Stimulated activated CD8-positive, alpha-beta memory T cell treated with anti-CD3 and anti-CD28 coated beads, Interleukin-2, amount 100 ng/mL, for 48 hours (primary cell): ENCODE measurements around the gene PDE6D.

Source experiments
- DNase-seq, 2 donors: peaks; one replicate each; pipeline ENCODE4 v3.0.0-alpha.2; 2020; ENCODE audit warnings: low read depth in 2 of 2

PDE6D gene

DNA sequence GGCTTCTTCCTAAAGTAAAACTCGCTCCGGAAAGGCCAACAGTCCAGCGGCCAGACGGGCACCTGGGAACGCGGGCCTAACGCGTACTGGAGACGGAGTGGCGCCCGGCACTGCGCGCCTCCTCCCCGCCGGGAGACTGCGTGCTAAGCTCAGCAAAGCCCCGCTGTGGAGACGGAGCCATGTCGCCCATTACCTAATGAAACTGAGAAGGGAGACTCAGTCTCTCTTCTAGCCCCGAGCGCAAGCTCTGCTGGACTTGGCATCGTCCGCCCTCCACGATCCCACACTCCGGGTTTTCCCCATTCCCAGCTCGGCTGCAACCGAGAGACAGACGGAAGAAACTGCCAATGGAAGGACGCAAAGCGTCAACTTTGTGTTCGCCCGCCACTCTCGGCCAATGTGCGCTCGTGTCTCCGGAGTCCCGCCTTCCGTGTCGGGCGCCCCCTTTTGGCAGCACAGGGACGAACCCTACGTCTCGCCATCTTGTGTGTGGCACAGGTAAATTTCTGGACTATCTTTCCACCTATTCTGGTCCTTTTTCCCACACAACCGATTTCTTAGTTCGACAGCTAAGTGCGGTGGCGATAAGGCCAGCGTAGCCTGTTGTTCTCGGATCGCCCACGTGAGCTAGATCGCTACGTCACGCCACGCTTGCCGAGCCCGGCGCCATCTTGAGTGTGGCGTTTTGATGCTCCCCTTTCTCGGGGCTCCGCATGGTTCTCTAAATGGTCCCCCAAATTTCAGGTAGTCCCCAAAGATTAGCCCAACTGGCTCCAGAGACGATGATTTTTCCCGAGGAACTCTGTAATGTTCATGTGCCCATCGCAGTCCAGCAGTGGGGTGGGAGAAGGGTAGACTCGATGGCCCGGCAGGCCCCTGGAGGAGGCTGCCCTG, 74.1 kb downstream of the PDE6D start:
- peak; percentile 92 to 95 for DNase-seq

DNA sequence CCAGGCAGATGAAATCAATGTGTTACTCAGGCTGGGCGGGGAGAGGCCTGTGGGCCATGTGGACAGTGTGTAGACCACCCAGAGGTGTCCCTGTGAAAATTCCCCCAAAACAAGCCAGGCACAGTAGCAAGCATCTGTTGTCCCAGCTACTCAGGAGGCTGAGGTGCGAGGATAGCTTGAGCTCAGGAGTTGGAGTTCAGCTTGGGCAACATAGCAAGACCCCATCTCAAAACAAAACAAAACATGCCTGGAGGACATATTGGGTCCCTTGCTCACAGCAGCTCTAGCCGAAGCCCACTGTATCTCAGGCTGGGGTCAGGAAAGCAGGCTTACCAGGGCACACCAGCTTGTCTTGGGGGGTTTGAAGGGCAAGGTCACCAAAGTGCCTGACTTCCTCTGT, 77.1 kb downstream of the PDE6D start:
- no peak for DNase-seq

- no peak for DNase-seq
These were observed 79.4 kb downstream of the PDE6D start for GRCh38 chr2:231701456-231702373.

GRCh38 chr2:231699006-231699405, 82.1 kb downstream of the PDE6D start:
- no peak for DNase-seq

DNA sequence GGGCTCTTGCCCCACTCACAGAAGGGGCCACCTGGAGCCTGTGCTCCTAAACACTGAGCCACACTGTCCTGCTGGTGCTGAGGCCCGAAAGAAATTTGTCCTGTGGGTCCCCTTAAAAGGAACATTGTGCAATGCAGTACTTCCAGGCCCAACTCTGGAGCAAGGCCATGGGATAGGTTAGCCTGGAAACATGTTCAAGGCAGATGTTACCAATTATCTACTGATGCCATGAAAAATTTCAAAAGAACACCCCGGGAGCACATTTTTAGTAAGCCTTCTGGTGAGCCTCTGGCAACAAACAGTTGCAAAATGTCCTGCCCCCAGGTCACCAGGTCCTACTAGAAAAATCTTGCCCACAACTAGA, 85.1 kb downstream of the PDE6D start:
- no peak for DNase-seq

DNA sequence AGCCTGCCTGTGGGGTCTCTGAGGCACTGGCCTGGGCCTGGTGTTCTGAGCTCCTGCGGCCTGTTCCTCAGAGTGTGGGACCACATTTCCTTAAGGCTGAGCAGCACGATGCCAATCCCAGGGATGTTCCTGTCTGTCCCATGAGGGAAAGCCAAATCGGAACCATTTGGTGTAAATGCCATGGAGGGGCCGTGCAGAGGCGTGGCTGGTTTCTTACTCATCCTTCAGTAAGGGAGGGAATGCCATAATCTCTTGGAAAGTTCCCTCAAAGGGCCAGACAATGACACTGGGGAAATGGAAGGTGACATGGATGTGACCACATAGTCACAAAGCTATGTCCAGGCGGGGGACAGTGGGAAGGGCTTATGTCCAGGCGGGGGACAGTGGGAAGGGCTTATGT, 87.1 kb downstream of the PDE6D start:
- DNase-seq = no peak

DNA sequence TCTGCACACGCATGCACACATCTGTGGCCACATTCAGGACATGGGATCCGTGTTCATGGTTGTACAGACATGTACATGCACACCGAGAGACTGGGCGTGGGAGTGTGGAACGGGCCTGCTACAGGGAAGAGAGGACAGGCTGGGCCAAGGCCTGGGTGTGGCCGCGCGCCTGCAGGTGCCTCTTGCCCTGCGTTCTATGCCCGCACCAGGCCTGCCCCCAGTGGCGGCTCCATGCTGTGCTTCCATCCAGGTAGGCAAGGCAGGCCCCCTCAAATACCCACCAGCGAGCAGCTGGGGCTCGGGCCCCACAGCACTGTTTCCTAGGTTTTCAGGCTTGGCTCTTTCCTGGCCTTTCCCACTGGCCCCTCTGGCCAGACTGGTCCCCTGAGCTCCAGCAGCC, 88.2 kb downstream of the PDE6D start:
- DNase-seq = no peak

DNA sequence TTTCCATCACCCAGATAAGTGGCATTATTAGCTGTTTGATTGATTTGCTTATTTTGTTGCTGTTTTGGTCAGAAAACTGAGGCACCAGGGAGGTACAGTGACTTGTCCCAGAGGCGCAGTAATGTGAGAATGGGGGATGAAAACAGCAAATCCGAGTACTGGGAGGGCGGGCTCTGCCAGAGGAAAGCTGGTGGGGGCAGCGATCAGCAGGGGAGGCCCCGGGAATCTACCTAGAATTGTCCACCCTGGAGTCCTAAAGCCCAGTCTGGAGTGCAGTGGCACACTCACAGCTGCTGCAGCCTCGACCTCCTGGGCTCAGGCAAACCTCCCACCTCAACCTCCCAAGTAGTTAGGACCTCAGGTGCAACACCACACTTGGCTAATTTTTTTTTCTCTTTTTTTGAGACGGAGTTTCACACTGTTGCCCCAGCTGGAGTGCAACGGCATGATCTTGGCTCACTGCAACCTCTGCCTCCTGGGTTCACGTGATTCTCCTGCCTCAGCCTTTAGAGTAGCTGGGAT, 89.8 kb downstream of the PDE6D start:
- DNase-seq = no peak

GRCh38 chr2:231689124-231689893, 91.8 kb downstream of the PDE6D start:
- no peak for DNase-seq

DNA sequence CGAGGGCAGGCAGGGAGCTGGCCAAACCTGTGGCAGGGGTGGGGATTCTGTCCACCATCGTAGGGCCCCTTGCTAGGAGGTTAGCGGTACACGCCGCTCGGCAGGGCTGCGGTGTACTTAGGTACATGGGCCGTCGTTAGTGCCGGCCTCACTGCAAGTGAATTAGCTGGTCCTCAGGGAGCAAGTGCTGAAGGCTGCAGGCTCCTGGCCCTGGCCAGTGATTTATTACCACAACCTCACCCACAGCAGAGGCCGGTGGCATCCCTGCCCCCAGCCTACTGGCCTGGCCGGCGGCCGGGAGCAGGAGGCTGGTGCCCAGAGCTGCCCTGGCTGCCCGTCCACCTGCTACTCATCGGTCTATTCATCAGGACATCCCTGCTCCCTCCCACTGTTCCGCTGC, 92.4 kb downstream of the PDE6D start:
- no peak for DNase-seq

- DNase-seq = no peak
These were observed 93.1 kb downstream of the PDE6D start for GRCh38 chr2:231687961-231688360.

DNA sequence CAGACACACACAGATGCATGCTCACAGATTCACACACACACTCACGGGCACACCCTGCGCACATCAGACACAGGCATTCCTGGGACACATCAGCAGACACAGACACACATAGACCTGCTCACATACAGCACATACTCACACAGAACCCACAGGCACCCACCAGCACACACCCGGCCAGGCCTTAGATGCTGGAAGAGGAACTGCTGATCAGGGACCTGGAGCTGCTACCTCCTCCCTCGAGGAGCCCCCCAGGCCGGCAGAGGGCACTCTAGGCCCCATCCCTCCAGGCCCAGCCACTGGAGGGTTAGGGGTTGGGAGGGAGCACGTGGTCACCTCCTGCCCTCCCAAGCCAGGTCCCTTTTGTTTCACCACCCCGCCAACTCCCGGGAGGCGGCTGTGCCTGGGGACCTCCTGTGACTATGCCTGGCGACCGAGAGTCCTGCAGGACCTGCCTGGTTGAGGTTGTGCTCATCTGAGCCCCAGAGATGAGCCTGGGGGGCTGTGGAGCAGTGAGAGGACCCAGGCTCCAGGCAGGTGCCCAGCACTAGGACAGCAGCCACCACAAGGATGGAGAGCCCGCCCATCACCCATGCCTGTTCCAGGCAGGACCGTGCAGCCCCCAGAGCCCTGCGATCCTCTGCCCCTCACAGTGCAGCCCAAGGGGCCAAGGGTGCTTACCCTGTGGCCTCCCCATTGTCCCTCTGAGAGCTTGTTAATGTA, 93.8 kb downstream of the PDE6D start:
- peak; percentile 57 to 60 for DNase-seq

DNA sequence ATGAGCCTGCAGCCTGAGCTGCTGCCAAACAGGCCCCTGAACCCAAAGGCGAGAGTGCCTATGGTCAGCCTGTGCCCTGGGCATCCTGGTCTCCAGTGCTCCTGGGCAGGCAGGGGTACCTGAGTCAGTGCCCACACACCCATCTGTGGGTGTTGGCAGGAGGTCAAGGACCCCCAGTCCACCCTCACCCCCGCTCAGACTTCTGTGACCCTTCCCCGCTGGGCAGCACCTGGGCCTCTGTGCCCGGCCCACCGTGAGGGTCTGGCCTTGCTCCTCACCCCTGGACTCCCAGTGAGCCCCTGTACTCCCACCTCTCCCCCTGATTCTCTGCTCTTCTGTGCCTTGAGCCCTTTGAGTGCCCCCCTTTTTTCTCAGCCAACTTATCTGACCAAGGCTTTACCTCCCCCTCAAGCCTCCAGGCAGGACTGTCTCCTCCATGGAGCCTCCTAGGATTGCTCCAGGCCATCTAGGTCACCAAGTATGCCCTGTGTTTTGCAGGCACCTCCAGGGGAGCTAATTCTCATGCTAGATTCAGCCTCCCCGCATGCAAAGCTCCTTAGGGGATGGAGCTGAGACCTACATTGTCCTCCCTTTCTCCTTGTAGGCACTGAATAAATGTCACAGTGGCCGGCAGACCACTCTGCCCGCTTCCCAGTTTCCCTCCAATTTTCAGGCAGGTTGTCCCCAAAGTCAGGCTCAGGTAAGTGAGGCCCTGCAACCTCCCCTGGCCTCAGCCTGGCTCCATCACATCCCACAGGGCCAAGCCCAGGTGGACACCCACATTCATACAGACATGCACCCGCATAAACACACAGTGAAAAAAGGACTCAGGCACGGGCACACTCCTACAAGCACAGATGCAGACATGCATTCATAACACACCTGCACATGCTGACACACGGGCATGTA, 94.6 kb downstream of the PDE6D start:
- DNase-seq = no peak

DNA sequence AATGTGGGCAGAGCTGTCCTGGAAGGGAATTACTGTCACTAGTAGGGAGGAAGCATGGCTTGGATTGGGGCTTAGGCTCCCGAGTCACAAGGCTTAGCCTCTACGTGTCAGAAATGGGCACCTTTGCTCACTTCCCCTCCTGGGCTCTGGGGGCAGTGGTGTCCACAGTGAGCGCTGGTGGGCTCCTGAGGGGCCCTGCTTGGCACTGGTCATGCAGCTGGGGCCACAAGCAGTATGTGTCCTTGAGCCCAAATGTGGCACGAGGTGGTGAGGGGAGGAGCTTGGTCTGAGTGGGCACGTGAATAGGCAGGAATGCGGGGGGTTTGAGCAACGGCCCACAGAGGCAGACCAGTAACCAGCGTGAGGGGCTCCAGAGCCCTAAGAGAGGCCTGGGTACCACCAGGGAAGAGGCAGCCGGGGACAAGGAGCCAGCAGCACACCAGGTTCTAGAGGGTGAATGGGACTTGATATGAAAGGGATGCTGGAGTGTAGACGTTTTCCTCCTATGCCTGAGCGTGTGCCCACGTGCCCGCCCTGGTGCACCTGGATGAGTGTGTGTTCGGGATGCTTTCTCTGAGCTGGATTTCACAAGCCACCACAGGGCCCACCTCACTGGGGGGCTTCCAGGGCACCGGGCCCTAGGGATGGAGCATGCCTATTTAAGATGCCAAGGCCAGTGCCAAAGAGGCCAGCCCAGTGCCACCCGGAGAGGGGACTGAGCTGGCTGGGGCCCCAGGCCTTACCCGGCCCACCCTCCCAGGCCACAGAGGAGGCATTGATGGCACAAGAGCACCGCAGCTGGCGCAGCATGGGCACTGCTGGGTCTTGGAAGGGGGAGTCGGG, 95.5 kb downstream of the PDE6D start:
- DNase-seq = no peak

- DNase-seq = no peak
These were observed 96.5 kb downstream of the PDE6D start for GRCh38 chr2:231684314-231685223.

- no peak for DNase-seq
These were observed 97.5 kb downstream of the PDE6D start for GRCh38 chr2:231683292-231684235.
